Fibroblast of villous mesenchyme (primary cell): ENCODE measurements around the gene ITPRIP. TPM values are rescaled to one million over a fixed set of nuclear protein-coding genes. Genes with fewer than 3 reads are reported as not detected.

Experiments
- DNase-seq: peaks from one replicate; pipeline ENCODE4 v3.0.0-alpha.2; 2010; ENCODE audit warnings: low read depth
- H3K4me3 ChIP-seq: 2 replicates; pipeline ENCODE4 v1.5.1; 2011; ENCODE audit warnings: low read depth, mild to moderate bottlenecking, low read length
- CTCF ChIP-seq: IDR thresholded peaks from 2 replicates; pipeline ENCODE4 v1.5.1; 2012; ENCODE audit warnings: low read depth, mild to moderate bottlenecking, low read length; ENCODE audit not compliant: insufficient read depth
- total RNA-seq: library from RNA; depleted of rRNA; stranded (reverse); fragments of >200 nt; gene quantifications from 2 replicates; pipeline ENCODE4 v1.2.3, GENCODE V29; 2012

ITPRIP gene
- total RNA-seq, 1 donor: 9.9 TPM

GRCh38 chr10:104325436-104326435 lies 12.5 kb downstream of the ITPRIP start:
- H3K4me3 ChIP-seq: no peak overlapping the region
- no peak for TF ChIP-seq CTCF
- no peak for DNase-seq

- TF ChIP-seq CTCF: no peak
- no peak overlapping the region for H3K4me3 ChIP-seq
- no peak for DNase-seq
Observed at GRCh38 chr10:104324931-104325330, 13.3 kb downstream of the ITPRIP start.

GRCh38 chr10:104324221-104324686 lies 14.0 kb downstream of the ITPRIP start:
- no peak for DNase-seq
- no peak for TF ChIP-seq CTCF
- no peak overlapping the region for H3K4me3 ChIP-seq

GRCh38 chr10:104323760-104324201 lies 14.5 kb downstream of the ITPRIP start:
- DNase-seq: no peak
- TF ChIP-seq CTCF: no peak
- H3K4me3 ChIP-seq: no peak overlapping the region

GRCh38 chr10:104323085-104323484 lies 15.2 kb downstream of the ITPRIP start:
- no peak for TF ChIP-seq CTCF
- no peak for DNase-seq
- no peak overlapping the region for H3K4me3 ChIP-seq

GRCh38 chr10:104322416-104322782 lies 15.9 kb downstream of the ITPRIP start:
- no peak for DNase-seq
- H3K4me3 ChIP-seq: no peak overlapping the region
- no peak for TF ChIP-seq CTCF
